SHP77 (cell line): ENCODE results near the gene MAP7D1.
"Not testable (repeated sequence)": the region's sequence is repeated elsewhere in the genome, so short reads cannot be mapped to it uniquely, and the experiment has no call there.

Source experiments
- DNase-seq, 2 experiments: peaks; one replicate each; lab custom pipeline; 2025; lab: John Stamatoyannopoulos, UW

Gene MAP7D1

DNA sequence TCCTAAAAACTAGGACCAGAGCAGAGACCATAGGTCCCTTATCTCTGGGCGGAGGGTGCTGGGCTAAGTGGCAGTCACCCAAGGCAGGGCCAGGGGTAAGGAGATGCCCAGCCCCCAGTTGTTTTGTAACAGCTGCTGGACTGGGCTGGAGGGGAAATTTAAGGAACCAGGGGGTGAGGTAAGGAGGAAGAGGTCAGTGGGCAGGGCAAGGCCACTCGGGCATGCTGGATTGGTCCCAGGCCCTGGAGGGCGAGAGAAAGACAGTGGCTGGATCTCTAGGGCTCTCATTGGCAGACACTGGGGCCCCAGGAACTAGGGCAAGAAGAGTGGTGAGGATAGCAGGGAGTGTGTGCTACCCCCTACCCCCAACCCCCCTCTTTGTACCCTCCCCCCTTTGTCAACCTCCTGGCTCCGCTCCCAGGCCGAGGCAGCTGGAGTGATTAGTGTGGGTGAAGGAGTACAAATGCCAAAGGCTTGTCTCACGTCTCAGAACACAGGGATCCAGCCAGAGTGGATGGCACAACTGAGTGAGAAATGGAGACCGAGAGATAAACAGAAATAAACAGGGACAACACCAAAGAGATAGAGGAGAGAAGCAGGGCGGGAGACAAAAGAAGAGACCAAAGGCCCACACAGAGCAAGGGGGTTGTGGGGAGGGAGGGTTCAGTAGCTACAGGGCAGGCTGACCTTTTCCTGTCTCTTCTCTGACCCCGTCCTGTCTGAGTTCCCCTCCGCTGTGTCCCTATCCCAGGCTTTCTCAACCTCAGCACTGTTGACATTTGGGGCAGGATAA lies 47.8 kb downstream of the MAP7D1 start:
- DNase-seq = peak in 1 of 2 experiments; percentile 12

DNA sequence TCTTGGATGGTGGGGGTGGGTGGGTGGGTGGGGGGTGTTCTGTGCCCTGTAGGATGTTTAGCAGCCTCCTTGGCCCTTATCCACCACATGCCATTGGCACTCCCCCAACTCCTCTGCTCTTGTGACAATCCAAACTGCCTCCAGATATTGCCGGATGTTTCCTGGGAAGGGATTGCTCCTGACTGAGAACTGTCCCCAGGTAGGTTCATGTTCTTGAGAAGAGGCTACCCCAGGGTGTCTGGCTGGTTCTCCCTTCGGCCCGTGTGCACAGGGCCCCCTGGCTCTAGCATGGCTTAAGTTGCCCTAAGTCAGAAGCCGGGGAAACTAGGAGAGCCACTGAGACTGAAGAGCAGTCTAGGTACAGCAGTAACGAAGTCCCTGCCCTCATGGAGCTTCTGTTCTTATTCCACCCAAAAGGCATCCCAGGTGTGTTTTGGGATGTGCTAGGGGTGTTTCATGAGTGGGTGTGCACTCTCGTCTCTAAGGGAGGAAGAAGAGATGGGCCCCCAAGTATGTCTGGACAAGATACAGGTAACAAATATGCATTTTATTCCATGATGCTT lies 48.5 kb downstream of the MAP7D1 start:
- DNase-seq = no peak

DNA sequence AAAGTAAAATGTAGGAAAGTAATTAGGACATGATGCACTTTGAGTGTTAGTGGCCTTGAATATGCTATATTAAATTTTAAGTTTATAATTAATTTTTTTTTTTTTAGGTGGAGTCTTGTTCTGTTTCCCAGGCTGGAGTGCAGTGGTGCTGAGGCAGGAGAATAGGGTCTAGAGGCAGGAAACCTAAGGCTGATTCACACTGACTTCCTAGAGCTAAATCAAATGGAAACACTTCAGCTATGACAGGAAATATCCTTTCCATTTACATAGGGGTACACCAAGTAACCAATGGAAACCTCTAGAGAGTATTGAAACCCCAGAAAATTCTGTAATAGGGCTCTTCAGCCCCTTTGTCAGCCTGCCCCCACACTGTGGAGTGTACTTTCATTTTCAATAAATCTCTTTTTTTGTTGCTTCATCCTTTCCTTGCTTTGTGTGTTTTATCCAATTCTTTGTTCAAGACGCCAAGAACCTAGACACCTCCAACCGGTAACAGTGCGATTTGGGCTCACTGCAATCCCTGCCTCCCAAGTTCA lies 50.4 kb downstream of the MAP7D1 start:
- DNase-seq = no peak

DNA sequence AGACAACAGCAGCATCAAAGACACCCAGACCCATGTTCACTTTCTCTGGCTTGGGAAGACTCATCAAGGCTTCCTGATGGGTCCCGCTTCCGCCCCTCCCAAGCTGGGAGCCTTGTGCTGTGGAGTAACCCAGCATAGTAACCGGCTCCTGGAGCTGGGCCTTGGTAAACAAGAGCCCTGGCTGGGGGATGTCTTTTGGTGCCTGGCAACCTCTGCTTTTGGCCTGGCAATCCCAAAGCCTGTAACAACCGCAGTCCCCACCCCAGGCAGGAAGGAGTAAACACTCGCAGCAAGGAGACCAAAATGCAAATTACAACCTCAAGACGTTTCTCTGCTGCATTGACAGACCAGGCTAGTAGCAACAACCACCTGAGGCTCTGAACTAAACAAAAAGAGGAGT lies 51.4 kb downstream of the MAP7D1 start:
- DNase-seq = no peak

DNA sequence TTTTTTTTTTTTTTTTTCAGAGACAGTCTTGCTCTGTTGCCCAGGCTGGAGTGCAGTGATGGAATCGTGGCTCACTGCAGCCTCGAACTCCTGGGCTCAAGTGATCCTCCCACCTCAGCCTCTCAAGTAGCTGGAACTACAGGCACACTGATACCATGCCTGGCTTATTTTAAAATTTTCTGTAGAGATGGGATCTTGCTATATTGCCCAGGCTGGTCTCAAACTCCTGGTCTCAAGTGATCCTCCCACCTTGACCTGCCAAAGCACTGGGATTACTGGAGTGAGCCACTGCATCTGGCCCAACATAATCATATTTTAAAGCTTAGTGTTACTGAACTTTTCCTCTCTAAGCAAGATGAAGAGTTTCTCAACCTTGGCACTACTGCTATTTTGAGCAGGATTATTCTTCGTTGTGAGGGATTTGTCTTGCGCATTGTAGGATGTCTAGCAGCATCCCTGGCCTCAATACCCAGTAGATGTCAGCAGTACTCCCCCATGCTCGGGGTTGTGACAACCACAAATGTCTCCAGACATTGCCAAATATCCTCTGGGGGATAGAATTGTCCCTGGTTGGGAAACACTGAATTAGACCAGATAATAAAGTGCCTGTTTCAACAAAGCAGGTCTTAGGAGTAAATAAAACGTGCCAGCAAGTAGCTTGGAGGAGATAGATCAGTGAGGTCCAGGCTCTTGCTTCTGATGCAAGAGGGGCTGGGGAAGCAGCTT lies 53.2 kb downstream of the MAP7D1 start:
- no peak for DNase-seq

DNA sequence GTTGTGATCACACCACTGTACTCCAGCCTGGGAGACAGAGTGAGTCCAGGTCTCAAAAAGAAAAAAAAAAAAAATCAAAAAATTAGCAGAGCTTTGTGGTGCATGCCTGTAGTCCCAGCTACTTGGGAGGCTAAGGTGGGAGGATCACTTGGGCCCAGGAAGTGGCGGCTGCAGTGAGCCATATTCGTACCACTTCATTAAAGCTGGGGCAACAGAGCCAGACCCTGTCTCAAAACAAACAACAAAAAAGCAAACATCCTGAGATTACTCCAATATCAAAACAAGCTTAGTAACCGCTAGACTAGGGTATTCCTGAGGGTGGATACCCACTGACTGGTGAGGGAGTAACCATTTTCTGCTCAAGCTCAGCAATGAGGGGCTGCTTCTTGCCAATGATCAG lies 55.3 kb downstream of the MAP7D1 start:
- DNase-seq = no peak

DNA sequence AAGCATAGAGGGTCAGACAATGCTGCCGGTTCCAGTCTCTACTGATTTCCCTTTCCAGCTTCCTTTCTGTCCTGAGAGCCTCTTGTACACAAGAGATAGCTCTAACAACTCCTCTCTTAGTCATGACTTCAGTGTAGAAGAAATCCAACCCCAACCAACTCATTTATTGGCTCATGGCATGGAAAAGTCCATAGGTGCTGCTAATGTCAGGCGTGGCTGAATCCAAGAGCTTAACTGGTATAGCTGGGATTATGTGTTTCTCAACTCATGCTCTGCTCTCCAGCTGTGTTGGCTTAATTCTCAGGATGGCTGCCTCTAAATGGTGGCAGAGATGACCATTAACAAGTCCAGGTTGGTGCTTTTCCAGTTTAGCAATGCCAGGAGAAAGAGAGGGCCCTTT lies 55.9 kb downstream of the MAP7D1 start:
- DNase-seq = no peak

DNA sequence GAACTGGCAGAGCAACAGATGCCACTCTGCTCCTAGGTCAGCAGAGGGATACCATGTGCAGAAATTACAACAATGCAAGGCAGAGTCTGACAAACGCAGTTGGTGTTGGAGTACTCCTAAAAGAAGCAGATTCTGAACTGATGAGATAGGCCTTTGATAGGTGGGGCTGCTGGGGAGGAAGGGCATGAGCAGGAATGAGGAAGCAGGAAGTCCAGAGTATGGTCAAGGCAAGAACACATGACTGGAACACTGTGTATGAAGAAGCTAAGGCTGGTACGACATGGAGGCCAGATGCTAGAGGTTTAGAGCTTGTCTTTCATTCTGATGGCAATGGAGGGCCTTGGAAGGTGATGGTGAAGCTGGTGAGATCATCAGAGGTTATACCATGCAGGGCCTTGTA lies 56.8 kb downstream of the MAP7D1 start:
- no peak for DNase-seq

DNA sequence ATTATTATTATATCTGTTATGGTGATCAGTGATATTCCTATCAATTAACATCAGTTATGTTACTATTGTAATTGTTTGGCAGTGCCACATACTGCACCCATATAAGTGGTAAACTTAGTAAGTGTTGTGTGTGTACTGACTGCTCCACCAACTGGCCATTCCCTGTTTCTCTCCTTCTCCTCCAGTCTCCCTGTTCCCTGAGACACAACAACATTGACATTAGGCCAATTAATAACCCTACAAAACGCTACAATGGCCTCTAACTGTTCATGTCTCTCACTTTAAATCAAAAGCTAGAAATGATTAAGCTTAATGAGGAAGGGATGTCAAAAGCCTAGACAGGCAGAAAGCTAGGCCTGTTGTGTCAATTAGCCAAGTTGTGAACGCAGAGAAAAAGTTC lies 61.7 kb downstream of the MAP7D1 start:
- DNase-seq = no peak

DNA sequence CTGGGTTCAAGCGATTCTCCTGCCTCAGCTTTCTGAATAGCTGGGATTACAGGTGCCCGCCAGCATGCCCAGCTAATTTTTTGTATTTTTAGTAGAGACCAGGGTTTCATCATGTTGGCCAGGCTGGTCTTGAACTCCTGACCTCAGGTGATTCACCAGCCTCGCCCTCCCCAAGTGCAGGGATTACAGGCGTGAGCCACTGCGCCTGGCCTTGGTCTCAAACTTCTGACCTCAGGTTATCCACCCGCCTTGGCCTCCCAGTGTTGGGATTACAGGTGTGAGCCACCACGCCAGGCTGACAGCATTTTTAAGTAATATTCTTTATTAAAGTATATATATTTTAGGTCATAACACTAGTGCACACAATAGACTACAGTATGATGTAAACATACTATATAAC lies 65.9 kb downstream of the MAP7D1 start:
- DNase-seq = not testable (repeated sequence)

DNA sequence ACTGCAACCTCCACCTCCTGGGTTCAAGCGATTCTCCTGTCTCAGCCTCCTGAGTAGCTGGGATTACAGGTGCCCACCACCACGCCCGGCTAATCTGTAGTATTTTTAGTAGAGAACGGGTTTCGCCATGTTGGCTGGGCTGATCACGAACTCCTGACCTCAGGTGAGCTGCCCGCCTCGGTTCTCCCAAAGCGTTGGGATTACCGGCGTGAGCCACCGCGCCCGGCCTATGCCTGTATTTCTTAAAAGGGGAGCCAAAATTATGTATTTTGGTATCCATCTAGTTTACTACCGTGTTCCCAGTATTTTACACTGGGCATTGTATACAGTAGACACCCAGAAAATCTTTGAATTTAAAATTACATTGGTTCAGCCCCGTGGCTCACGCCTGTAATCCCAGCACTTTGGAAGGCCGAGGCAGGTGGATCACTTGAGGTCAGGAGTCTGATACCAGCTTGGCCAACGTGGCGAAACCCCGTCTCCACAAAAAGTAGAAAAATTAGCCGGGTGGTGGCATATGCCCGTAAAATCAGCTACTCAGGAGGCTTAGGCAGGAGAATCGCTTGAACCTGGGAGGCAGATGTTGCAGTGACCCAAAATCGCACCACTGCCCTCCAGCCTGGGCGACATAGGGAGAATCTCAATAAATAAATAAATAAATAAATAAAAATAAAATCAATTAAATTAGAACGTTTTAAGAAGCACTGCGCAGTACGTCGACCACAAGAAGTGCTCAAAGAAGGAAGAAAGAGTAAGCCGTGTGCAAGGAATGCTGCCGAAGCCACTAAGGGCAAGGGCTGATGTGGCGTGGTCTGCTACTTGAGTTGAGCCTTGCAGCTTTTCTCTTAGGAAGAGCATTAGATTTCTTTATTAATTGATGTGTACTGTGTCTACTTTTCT lies 66.8 kb downstream of the MAP7D1 start:
- DNase-seq = peak in 1 of 2 experiments; percentile 4

DNA sequence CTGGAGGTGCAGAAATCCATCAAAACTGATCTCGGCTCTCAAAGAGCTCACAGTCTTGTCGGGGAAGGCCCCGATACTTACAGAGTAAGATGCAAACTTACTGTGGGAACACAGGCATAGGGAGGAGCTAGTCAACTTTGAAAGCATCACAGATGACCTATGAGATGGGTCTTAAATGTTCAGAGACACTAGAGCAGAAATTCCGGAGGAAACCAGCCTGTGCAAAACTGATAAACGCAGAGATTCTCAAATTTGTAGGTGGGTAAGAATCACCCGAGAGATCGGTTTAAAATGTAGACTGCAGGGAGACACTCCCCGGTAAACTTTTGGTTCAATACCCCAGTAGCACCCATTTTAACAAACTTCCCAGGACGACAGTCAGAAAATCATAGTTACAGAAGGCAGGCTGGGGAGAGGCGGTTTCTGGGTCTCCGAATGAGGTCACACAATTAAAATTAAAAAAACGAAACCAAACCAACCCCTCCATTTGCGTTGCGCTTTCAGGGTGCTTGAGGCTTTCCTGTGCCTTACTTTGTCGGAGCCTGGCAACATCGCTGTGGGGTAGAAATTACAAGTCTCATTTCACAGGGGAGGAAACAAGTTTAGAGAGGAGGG lies 67.5 kb downstream of the MAP7D1 start:
- DNase-seq = peak; percentile 19 to 27

DNA sequence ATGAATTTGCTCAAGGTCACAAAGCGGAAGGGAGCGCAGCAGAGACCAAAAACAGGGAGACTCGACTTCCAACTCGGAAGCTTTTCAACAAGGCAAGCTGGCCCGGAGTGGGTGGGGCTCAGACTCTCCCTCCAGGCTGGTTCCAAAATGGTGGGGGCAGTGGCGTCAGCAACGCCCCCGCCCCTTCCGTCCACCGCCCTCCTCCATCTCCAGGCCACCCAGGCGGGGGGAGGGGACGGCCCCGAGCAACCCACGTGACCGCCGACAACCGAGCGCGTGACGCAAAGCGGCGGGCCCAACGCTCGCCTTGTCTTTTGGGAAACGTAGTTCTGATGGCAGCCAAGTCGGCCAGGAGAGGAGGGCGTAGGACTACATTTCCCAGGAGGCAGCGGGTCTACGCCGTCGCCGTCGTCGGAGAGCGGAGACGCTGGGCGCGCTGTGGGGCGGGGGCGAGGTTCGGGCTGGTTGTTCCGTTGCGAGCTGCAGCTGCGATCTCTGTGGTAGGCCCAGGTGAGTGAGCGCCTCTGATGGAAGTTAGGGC lies 68.1 kb downstream of the MAP7D1 start, which contains the start of gene THRAP3:
TSS of gene THRAP3 (plus strand) at position 448 of the 541 bp plus-strand sequence. CDS start 58,121 bp downstream, outside the sequence.
- DNase-seq = peak; percentile 98 to 99

DNA sequence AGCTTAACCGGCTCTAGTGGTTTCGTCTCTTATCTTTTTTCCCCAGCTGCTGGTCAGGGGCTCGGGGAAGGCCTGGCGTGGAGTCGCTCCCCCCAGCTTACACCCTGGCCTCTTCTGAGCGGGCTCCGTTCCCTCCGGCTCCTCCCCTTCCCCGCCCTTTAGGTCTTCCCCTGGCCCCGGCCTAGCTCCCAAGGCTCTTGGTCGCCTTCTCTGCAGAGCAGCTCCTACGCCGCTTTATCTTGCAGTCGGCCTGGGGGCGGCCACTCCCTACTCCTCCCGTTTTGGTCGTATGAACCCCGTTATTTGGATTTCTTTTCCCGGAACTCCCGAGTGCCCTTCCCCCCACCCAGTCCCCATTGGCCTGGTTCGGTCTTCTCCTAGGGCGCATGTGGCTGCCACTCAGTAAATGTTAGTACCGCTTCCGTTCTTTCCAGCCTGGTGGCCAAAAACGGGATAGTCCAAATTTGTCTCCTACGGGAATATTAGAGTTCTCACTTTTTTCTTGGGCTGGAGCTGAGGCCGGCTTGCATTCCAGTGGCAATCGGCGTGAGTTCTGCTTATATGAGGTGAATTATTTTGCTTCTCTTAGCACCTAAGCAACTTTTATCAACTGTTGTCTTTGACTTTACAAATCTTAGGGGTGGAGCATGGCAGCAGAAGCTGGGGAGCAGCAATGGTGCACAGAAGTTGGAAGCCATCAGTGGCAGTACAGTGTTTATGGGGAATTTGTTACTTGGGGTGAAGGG lies 68.8 kb downstream of the MAP7D1 start:
- DNase-seq = peak; percentile 37 to 80

DNA sequence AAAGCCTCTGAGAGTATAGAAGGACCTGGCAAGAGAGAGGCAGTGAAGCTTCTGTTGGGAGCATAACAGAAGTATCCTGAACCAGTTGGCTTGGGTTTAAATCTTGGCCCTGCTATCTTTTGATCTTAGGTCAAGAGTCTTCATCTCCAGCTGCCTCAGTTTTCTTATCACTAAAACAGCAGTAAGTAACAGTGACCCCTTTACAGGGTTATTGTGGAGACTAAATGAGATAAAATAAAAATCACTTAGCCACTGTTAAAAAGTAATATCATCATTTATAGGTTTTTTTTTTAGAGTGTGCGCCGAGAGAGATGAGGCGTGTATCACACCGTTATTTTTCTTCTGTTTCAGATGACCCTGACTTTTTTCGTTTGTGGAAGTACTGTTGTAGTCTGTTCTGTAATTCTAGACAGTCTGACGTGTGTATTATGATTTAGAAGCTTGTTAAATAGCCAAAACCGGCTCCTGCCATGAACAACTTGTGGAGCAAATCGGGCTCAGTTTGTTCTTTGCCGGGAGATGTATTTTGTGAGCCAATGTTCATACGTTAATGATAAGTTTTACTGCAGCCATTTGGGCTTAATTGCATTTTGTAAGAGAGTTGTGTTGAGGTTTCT lies 69.4 kb downstream of the MAP7D1 start:
- DNase-seq = no peak

DNA sequence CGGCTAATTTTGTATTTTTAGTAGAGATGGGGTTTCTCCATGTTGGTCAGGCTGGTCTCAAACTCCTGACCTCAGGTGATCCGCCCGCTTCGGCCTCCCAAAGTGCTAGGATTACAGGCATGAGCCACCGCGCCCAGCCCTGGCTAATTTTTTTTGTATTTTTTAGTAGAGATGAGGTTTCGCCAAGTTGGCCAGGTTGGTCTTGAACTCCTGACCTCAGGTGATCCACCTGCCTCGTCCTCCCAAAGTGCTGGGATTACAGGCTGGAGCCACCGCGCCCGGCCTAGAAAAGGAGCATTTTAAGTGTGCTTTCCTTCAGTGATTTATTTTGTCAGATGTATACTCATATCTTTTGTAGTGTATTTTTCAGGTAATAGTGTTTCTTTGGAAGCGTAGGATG lies 74.3 kb downstream of the MAP7D1 start:
- DNase-seq = not testable (repeated sequence)
